ENCODE measurements around the gene STOML1.
"Not testable (repeated sequence)": the region's sequence is repeated elsewhere in the genome, so short reads cannot be mapped to it uniquely, and the experiment has no call there.

STOML1 gene

GRCh38 chr15:73969151-73969759 lies 22.8 kb downstream of the STOML1 start:
- ATAC-seq (ENCODE audit: low read depth) (no peak), DNase-seq (ENCODE audit: low spot score in 2 of 2) (no peak)
- Mint-ChIP-seq H3K27ac (no peak overlapping the region), H3K9me3 (no peaks in the 10 kb centered on the region), H3K4me3 (no peak overlapping the region), H3K36me3 (no peaks in the 10 kb centered on the region), H3K27me3 (peaks cover 8% of the 10 kb centered on the region), H3K4me1 (peaks cover 23% of the 10 kb centered on the region)

GRCh38 chr15:73968461-73968860 lies 23.6 kb downstream of the STOML1 start:
- no peaks in the 10 kb centered on the region for H3K9me3 Mint-ChIP-seq
- ATAC-seq (ENCODE audit: low read depth), result no peak
- H3K4me1 Mint-ChIP-seq, result peaks cover 23% of the 10 kb centered on the region
- no peak for DNase-seq (ENCODE audit: low spot score in 2 of 2)
- H3K36me3 Mint-ChIP-seq, result no peaks in the 10 kb centered on the region
- H3K4me3 Mint-ChIP-seq, result no peak overlapping the region
- peaks cover 6% of the 10 kb centered on the region for H3K27me3 Mint-ChIP-seq
- H3K27ac Mint-ChIP-seq, result no peak overlapping the region

- no peaks in the 10 kb centered on the region for H3K9me3 Mint-ChIP-seq
- peaks cover 18% of the 10 kb centered on the region for H3K4me1 Mint-ChIP-seq
- peak; percentile 74 for ATAC-seq (ENCODE audit: low read depth)
- DNase-seq (ENCODE audit: low spot score in 2 of 2), result no peak
- peaks cover 3% of the 10 kb centered on the region for H3K27me3 Mint-ChIP-seq
- peak overlapping the region; percentile 56 for H3K4me3 Mint-ChIP-seq
- peak overlapping the region; percentile 32 for H3K27ac Mint-ChIP-seq
- H3K36me3 Mint-ChIP-seq, result no peaks in the 10 kb centered on the region
Measured at GRCh38 chr15:73965758-73966113, 26.4 kb downstream of the STOML1 start.

- Mint-ChIP-seq H3K27me3 (peaks cover 3% of the 10 kb centered on the region), H3K27ac (no peak overlapping the region), H3K9me3 (no peaks in the 10 kb centered on the region), H3K4me1 (peaks cover 18% of the 10 kb centered on the region), H3K4me3 (peak overlapping the region; percentile 75), H3K36me3 (no peaks in the 10 kb centered on the region)
- ATAC-seq (ENCODE audit: low read depth) (peak; percentile 41), DNase-seq (ENCODE audit: low spot score in 2 of 2) (no peak)
Measured at GRCh38 chr15:73965094-73965757, 26.9 kb downstream of the STOML1 start.

GRCh38 chr15:73964736-73965093 lies 27.4 kb downstream of the STOML1 start:
- no peaks in the 10 kb centered on the region for H3K36me3 Mint-ChIP-seq
- no peak overlapping the region for H3K27ac Mint-ChIP-seq
- ATAC-seq (ENCODE audit: low read depth) (peak; percentile 84), DNase-seq (ENCODE audit: low spot score in 2 of 2) (peak; percentile 81 to 88)
- peaks cover 19% of the 10 kb centered on the region for H3K4me1 Mint-ChIP-seq
- H3K9me3 Mint-ChIP-seq, result no peaks in the 10 kb centered on the region
- peaks cover 3% of the 10 kb centered on the region for H3K27me3 Mint-ChIP-seq
- peak overlapping the region; percentile 75 for H3K4me3 Mint-ChIP-seq

- DNase-seq (ENCODE audit: low spot score in 2 of 2) (no peak), ATAC-seq (ENCODE audit: low read depth) (no peak)
- H3K27ac Mint-ChIP-seq, result no peak overlapping the region
- H3K4me3 Mint-ChIP-seq, result no peak overlapping the region
- no peaks in the 10 kb centered on the region for H3K9me3 Mint-ChIP-seq
- H3K27me3 Mint-ChIP-seq, result peaks cover 4% of the 10 kb centered on the region
- H3K4me1 Mint-ChIP-seq, result peaks cover 27% of the 10 kb centered on the region
- no peaks in the 10 kb centered on the region for H3K36me3 Mint-ChIP-seq
Measured at GRCh38 chr15:73962433-73962832, 29.7 kb downstream of the STOML1 start.

GRCh38 chr15:73960472-73961070 lies 31.5 kb downstream of the STOML1 start:
- ATAC-seq (ENCODE audit: low read depth); H3K27ac Mint-ChIP-seq; DNase-seq (ENCODE audit: low spot score in 2 of 2); H3K36me3 Mint-ChIP-seq; H3K27me3 Mint-ChIP-seq; H3K9me3 Mint-ChIP-seq; H3K4me3 Mint-ChIP-seq: not testable (repeated sequence)
- peaks cover 18% of the 10 kb centered on the region for H3K4me1 Mint-ChIP-seq

- Mint-ChIP-seq H3K4me3 (no peak overlapping the region), H3K27ac (no peak overlapping the region), H3K9me3 (no peaks in the 10 kb centered on the region), H3K36me3 (no peaks in the 10 kb centered on the region), H3K27me3 (peaks cover 3% of the 10 kb centered on the region), H3K4me1 (peaks cover 12% of the 10 kb centered on the region)
- ATAC-seq (ENCODE audit: low read depth), result no peak
- DNase-seq (ENCODE audit: low spot score in 2 of 2), result no peak
Measured at GRCh38 chr15:73959801-73960200, 32.3 kb downstream of the STOML1 start.

GRCh38 chr15:73959012-73959581 lies 33.0 kb downstream of the STOML1 start:
- Mint-ChIP-seq H3K27ac (no peak overlapping the region), H3K4me1 (peaks cover 9% of the 10 kb centered on the region)
- DNase-seq (ENCODE audit: low spot score in 2 of 2), result no peak

GRCh38 chr15:73957785-73958184 lies 34.3 kb downstream of the STOML1 start:
- Mint-ChIP-seq H3K4me3 (no peak overlapping the region), H3K27ac (no peak overlapping the region), H3K27me3 (peaks cover 1% of the 10 kb centered on the region), H3K9me3 (no peaks in the 10 kb centered on the region), H3K36me3 (no peaks in the 10 kb centered on the region), H3K4me1 (peaks cover 9% of the 10 kb centered on the region)
- no peak for ATAC-seq (ENCODE audit: low read depth)
- DNase-seq (ENCODE audit: low spot score in 2 of 2), result no peak

More at GRCh38 chr15:73959012-73959581, 33.0 kb downstream of the STOML1 start:
- ATAC-seq (ENCODE audit: low read depth), result peak; percentile 84
- H3K27me3 Mint-ChIP-seq, result peaks cover 1% of the 10 kb centered on the region
- no peaks in the 10 kb centered on the region for H3K36me3 Mint-ChIP-seq
- no peak overlapping the region for H3K4me3 Mint-ChIP-seq
- H3K9me3 Mint-ChIP-seq, result no peaks in the 10 kb centered on the region

- peaks cover 9% of the 10 kb centered on the region for H3K4me1 Mint-ChIP-seq
- ATAC-seq (ENCODE audit: low read depth) (no peak), DNase-seq (ENCODE audit: low spot score in 2 of 2) (no peak)
- no peaks in the 10 kb centered on the region for H3K36me3 Mint-ChIP-seq
- no peak overlapping the region for H3K4me3 Mint-ChIP-seq
- H3K27me3 Mint-ChIP-seq, result peaks cover 1% of the 10 kb centered on the region
- no peak overlapping the region for H3K27ac Mint-ChIP-seq
- H3K9me3 Mint-ChIP-seq, result no peaks in the 10 kb centered on the region
Measured at GRCh38 chr15:73957276-73957675, 34.8 kb downstream of the STOML1 start.

GRCh38 chr15:73956743-73957135 lies 35.4 kb downstream of the STOML1 start:
- H3K27ac Mint-ChIP-seq, result no peak overlapping the region
- H3K27me3 Mint-ChIP-seq, result peaks cover 1% of the 10 kb centered on the region
- ATAC-seq (ENCODE audit: low read depth), result no peak
- no peak overlapping the region for H3K4me3 Mint-ChIP-seq
- no peaks in the 10 kb centered on the region for H3K36me3 Mint-ChIP-seq
- H3K9me3 Mint-ChIP-seq, result no peaks in the 10 kb centered on the region
- DNase-seq (ENCODE audit: low spot score in 2 of 2), result no peak
- peaks cover 9% of the 10 kb centered on the region for H3K4me1 Mint-ChIP-seq

- Mint-ChIP-seq H3K27me3 (peaks cover 1% of the 10 kb centered on the region), H3K4me1 (peaks cover 11% of the 10 kb centered on the region), H3K4me3 (no peak overlapping the region), H3K9me3 (no peaks in the 10 kb centered on the region), H3K36me3 (no peaks in the 10 kb centered on the region), H3K27ac (no peak overlapping the region)
- DNase-seq (ENCODE audit: low spot score in 2 of 2), result no peak
- ATAC-seq (ENCODE audit: low read depth), result no peak
Measured at GRCh38 chr15:73955861-73956742, 36.0 kb downstream of the STOML1 start.

GRCh38 chr15:73955326-73955725 lies 36.8 kb downstream of the STOML1 start:
- Mint-ChIP-seq H3K9me3 (no peaks in the 10 kb centered on the region), H3K27me3 (peaks cover 1% of the 10 kb centered on the region), H3K27ac (no peak overlapping the region), H3K4me3 (no peak overlapping the region), H3K4me1 (peaks cover 19% of the 10 kb centered on the region), H3K36me3 (no peaks in the 10 kb centered on the region)
- ATAC-seq (ENCODE audit: low read depth) (no peak), DNase-seq (ENCODE audit: low spot score in 2 of 2) (no peak)
